Lung (tissue), 12 donors: ENCODE results near the gene DCN. TPM values are rescaled to one million over a fixed set of nuclear protein-coding genes. Genes with fewer than 3 reads are reported as not detected.

Source experiments
- ATAC-seq: fragments of 200-7000 bp; cut with Tn5 transposase; one replicate; pipeline ENCODE4 v1.9.1; 2020; ENCODE audit warnings: moderate number of reproducible peaks; ENCODE audit not compliant: insufficient read depth, low FRiP score
- DNase-seq, 3 donors: peaks; one replicate each; pipeline ENCODE4 v3.0.0-alpha.2; 2013 to 2017
- H3K27ac ChIP-seq, 2 donors: one replicate each; pipeline ENCODE4 v1.5.1; 2013; ENCODE audit warnings: mild to moderate bottlenecking in 2 of 2, moderate library complexity in 2 of 2, control low read depth in 1 of 2, inconsistent platforms in 1 of 2, low read depth in 1 of 2, low read length in 1 of 2
- H3K27me3 ChIP-seq, 3 donors: one replicate each; pipeline ENCODE4 v1.5.1; 2013; ENCODE audit warnings: low read length in 2 of 3; ENCODE audit not compliant: control insufficient read depth in 3 of 3, insufficient read depth in 3 of 3
- H3K36me3 ChIP-seq, 4 donors: one replicate each; pipeline ENCODE4 v1.5.1; 2013; ENCODE audit warnings: low read length in 4 of 4, mild to moderate bottlenecking in 1 of 4, moderate library complexity in 1 of 4; ENCODE audit not compliant: control insufficient read depth in 4 of 4, insufficient read depth in 4 of 4
- H3K4me1 ChIP-seq, 5 donors: one replicate each; pipeline ENCODE4 v1.5.1; 2013; ENCODE audit warnings: low read length in 5 of 5, mild to moderate bottlenecking in 2 of 5, moderate library complexity in 1 of 5; ENCODE audit not compliant: control insufficient read depth in 5 of 5, insufficient read depth in 5 of 5
- H3K4me3 ChIP-seq: one replicate; pipeline ENCODE4 v1.5.1; 2013; ENCODE audit warnings: mild to moderate bottlenecking, control low read depth, moderate library complexity
- H3K9ac ChIP-seq, 2 donors: one replicate each; pipeline ENCODE4 v1.5.1; 2013; ENCODE audit warnings: low read length in 2 of 2, control low read depth in 1 of 2; ENCODE audit not compliant: insufficient read depth in 1 of 2
- H3K9me3 ChIP-seq, 4 donors: one replicate each; pipeline ENCODE4 v1.5.1; 2013; ENCODE audit warnings: low read length in 3 of 4, mild to moderate bottlenecking in 1 of 4, moderate library complexity in 1 of 4; ENCODE audit not compliant: control insufficient read depth in 4 of 4, insufficient read depth in 3 of 4
- whole genome bisulfite sequencing, 2 donors: extraction: QIAGEN DNeasy Blood & Tissue Kit; methylation state at CpG; one replicate each; pipeline ENCODE4 v1.1.7; 2013; 5-methylcytosine and 5-hydroxymethylcytosine counted together
- polyA plus RNA-seq, 2 donors: library from polyadenylated mRNA; stranded (reverse); fragments of 200-250 nt; gene quantifications; one replicate each; pipeline ENCODE4 v1.2.1, GENCODE V29; 2013
- total RNA-seq, 2 donors: library from RNA; depleted of rRNA in 1 of 2; stranded (reverse); fragments of >200 nt in 1 of 2; gene quantifications; one replicate each; pipeline ENCODE4 v1.2.1, GENCODE V29; 2014 to 2021
- TF ChIP-seq, protein P1 (sequence below): IDR thresholded peaks from 2 replicates; pipeline ENCODE4 v1.5.1; 2012; ENCODE audit warnings: mild to moderate bottlenecking; ENCODE audit errors: control extremely low read depth, extremely low read depth
- donor health status: control.
- donor health status: control.
- donor health status: Bipolar disorder and iron deficiency.
- donor health status: healthy.
- donor health status: DM: yes; HTN: yes; CAD: no.

Gene DCN
- total and polyA plus RNA-seq, 4 donors: 178 to 1,047 (median 509) TPM

DNA sequence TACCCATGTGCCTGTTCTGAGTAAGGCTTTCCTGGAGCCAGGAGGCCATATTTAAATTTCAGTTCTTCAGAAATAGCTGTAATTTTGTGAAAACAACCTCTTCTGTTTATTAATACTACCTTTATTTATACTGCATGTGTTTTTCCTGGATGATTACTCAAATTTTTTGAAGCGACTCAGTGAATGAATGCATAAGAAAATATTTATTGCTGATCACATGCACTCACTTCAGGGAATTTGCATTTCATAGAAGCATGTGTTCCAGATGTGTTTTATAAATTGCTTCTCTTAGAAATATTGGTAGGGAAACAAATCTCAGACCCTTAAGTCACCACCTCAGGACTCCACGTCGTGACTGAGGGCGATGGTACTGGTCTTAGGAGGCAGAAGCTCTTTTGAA, 21.8 kb upstream of the DCN start:
- DNase-seq: no peak
- H3K36me3 ChIP-seq: no peaks in the 10 kb centered on the region
- H3K27ac ChIP-seq: no peak overlapping the region
- 93 to 96% methylated on average over 4 of the region's 4 CpGs for WGBS, 2 donors
- no peaks in the 10 kb centered on the region for H3K4me1 ChIP-seq
- no peaks in the 10 kb centered on the region for H3K9me3 ChIP-seq
- H3K4me3 ChIP-seq: no peak overlapping the region
- TF ChIP-seq, protein P1, sequence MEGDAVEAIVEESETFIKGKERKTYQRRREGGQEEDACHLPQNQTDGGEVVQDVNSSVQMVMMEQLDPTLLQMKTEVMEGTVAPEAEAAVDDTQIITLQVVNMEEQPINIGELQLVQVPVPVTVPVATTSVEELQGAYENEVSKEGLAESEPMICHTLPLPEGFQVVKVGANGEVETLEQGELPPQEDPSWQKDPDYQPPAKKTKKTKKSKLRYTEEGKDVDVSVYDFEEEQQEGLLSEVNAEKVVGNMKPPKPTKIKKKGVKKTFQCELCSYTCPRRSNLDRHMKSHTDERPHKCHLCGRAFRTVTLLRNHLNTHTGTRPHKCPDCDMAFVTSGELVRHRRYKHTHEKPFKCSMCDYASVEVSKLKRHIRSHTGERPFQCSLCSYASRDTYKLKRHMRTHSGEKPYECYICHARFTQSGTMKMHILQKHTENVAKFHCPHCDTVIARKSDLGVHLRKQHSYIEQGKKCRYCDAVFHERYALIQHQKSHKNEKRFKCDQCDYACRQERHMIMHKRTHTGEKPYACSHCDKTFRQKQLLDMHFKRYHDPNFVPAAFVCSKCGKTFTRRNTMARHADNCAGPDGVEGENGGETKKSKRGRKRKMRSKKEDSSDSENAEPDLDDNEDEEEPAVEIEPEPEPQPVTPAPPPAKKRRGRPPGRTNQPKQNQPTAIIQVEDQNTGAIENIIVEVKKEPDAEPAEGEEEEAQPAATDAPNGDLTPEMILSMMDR: no peak
- H3K9ac ChIP-seq: no peak overlapping the region
- ATAC-seq: no peak
- no peaks in the 10 kb centered on the region for H3K27me3 ChIP-seq

DNA sequence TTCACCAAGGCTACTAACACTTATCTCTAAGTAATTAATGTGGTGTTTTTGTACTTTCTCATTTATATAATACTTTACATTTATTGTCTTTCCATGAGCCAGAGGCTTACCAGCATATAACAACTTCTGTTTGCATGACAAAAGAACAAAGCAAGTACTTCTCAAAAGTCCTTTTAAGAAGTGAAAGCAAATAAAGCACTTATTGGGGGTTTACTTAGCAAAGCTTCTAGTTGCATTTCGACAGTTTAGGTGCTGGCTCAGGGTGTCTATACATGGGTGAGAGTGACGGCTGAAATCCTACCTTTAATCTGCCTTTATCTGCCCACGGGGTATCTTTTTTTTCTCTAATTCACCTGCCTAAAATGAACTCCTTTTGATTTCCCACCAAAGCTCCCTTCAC, 21.0 kb upstream of the DCN start:
- no peaks in the 10 kb centered on the region for H3K4me1 ChIP-seq
- H3K36me3 ChIP-seq: no peaks in the 10 kb centered on the region
- H3K27me3 ChIP-seq: no peaks in the 10 kb centered on the region
- WGBS, 2 donors: 53 to 68% methylated on average over 3 of the region's 3 CpGs
- H3K27ac ChIP-seq: no peak overlapping the region
- TF ChIP-seq, protein P1: no peak
- ATAC-seq (no peak), DNase-seq (no peak)
- H3K9me3 ChIP-seq: no peaks in the 10 kb centered on the region
- H3K9ac ChIP-seq: no peak overlapping the region
- H3K4me3 ChIP-seq: no peak overlapping the region

DNA sequence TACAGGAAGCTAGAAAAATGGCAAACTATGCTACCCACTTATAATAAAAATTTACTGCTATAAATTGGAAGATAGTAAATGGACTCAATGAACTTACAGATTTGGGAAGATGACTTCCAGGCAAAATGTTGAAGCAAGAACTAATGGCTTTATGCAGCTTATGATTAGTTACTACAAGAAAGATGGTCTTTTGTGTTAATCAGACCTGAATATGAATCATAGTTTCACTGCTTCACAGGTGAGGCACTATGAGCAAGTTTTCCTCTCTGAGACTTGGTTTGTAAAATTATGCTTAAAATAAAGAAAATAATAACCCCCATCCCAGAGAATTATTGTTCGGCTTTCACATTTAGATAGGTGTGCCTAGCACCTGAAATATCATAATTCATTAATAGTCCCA, 19.8 kb upstream of the DCN start:
- Histone ChIP-seq H3K4me1 (no peaks in the 10 kb centered on the region), H3K36me3 (no peaks in the 10 kb centered on the region), H3K4me3 (no peak overlapping the region), H3K9me3 (no peaks in the 10 kb centered on the region), H3K27ac (no peak overlapping the region), H3K9ac (no peak overlapping the region), H3K27me3 (no peaks in the 10 kb centered on the region)
- TF ChIP-seq, protein P1: no peak
- DNase-seq (no peak), ATAC-seq (no peak)
- 97 to 100% methylated on average over 1 of the region's 1 CpG for WGBS, 2 donors

DNA sequence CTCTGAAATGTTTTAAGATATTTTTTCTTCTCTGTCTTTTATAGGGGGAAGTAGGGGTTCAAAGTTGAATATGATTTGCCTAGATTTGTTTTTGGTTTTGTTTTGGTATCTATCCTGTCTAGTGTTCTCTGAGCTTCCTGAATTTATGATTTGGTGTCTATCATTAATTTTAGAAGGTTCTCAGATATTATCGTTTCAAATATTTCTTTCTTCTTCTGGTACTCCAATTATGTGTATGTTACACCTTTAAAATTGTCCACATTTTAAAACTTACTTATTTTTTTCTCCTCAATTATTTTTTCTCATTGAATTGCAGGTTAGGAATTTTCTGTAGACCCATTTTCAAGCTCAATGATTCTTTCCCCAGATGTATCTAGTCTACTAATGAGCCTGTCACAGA, 13.8 kb upstream of the DCN start:
- H3K36me3 ChIP-seq: no peaks in the 10 kb centered on the region
- H3K4me3 ChIP-seq: no peak overlapping the region
- H3K27me3 ChIP-seq: no peaks in the 10 kb centered on the region
- ATAC-seq: no peak
- peaks cover 0 to 4% (median 0%) of the 10 kb centered on the region in 5 donors for H3K4me1 ChIP-seq
- no peak overlapping the region for H3K9ac ChIP-seq
- peaks cover 0 to 5% (median 0%) of the 10 kb centered on the region in 4 donors for H3K9me3 ChIP-seq
- H3K27ac ChIP-seq: no peak overlapping the region
- 96 to 97% methylated on average over 1 of the region's 1 CpG for WGBS, 2 donors
- TF ChIP-seq, protein P1: no peak
- no peak for DNase-seq
